ENCODE data around the gene SPRED3.
A peak's percentile ranks its signal among the peaks of the same experiment; 100 is the strongest.
"Not testable (repeated sequence)": the region's sequence is repeated elsewhere in the genome, so short reads cannot be mapped to it uniquely, and the experiment has no call there.

Gene SPRED3

GRCh38 chr19:38411041-38411712 lies 22.7 kb downstream of the SPRED3 start:
- no peak for DNase-seq
- in situ Hi-C loops (cut with HindIII; ENCODE audit: low pct_ligation_motif_present, low pct_unique_long_range_greater_than_20kb, low sequenced_read_pairs): no loop called here

DNA sequence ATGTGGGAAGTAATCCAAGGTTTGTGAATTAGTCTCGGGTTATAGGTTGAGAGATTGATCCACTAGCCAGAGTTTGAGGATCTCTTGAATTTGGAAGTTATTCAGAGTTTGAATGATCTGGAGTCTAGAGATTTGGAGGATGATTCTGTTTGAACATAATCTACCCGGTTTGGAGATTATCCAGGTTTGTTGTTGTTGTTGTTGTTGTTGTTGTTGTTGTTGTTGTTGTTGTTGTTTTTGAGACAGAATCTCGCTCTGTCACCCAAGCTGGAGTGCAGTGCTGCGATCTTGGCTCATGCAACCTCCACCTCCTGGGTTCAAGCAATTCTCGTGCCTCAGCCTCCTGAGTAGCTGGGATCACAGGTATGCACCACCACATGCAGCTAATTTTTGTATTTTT lies 23.4 kb downstream of the SPRED3 start:
- in situ Hi-C loops (cut with HindIII; ENCODE audit: low pct_ligation_motif_present, low pct_unique_long_range_greater_than_20kb, low sequenced_read_pairs); DNase-seq: not testable (repeated sequence)

- in situ Hi-C loops (cut with HindIII; ENCODE audit: low pct_ligation_motif_present, low pct_unique_long_range_greater_than_20kb, low sequenced_read_pairs): no loop called here
- DNase-seq: no peak
Measured at GRCh38 chr19:38412491-38412890, 24.0 kb downstream of the SPRED3 start.

DNA sequence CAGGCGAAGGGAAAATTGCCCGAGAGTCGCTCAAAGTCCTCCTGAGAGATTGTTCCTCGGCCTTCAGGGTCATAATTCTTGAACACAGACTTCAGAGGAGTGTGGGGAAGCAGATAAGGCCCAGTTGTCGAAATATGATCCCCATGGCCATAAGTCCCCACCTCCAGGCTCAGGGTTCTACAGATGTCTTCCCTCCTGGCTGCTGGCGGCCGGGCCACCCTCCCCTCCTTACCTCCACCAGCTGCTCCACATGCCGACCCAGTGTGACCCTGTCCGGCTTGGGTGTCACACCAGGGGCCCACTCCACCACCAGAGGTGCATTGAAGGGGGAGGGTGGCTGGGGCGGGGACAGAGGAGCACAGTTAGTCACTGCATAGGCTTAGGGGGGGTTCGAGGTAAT lies 24.5 kb downstream of the SPRED3 start:
- no peak for DNase-seq
- in situ Hi-C loops (cut with HindIII; ENCODE audit: low pct_ligation_motif_present, low pct_unique_long_range_greater_than_20kb, low sequenced_read_pairs): no loop called here

DNA sequence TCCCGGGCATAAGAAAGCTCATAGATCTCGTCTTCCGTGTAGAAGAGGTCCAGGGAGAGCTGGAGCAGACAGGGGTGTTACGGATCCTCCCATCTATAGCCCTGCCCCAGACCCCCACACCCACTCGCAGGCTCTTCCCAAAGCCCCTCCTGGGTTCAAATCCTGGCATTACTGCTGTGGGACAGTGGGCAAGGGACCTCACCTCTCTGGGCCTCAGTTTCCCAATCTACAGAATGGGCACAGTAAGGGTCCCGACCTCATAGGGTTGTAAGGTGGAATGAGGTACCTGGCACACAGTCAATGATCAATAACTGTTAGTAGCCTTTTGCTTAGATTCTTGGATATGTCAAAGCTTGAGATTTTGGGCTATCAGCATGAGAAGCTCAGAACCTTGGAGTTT lies 24.9 kb downstream of the SPRED3 start:
- DNase-seq: no peak
- in situ Hi-C loops (cut with HindIII; ENCODE audit: low pct_ligation_motif_present, low pct_unique_long_range_greater_than_20kb, low sequenced_read_pairs): no loop called here

- no peak for DNase-seq
- in situ Hi-C loops (cut with HindIII; ENCODE audit: low pct_ligation_motif_present, low pct_unique_long_range_greater_than_20kb, low sequenced_read_pairs): no loop called here
Measured at GRCh38 chr19:38417146-38417543, 28.6 kb downstream of the SPRED3 start.

- peak; percentile 28 for DNase-seq
- in situ Hi-C loops (cut with HindIII; ENCODE audit: low pct_ligation_motif_present, low pct_unique_long_range_greater_than_20kb, low sequenced_read_pairs): no loop called here
Measured at GRCh38 chr19:38417544-38418506, 29.3 kb downstream of the SPRED3 start.

GRCh38 chr19:38420935-38421334 lies 32.4 kb downstream of the SPRED3 start:
- in situ Hi-C loops (cut with HindIII; ENCODE audit: low pct_ligation_motif_present, low pct_unique_long_range_greater_than_20kb, low sequenced_read_pairs): no loop called here
- no peak for DNase-seq

DNA sequence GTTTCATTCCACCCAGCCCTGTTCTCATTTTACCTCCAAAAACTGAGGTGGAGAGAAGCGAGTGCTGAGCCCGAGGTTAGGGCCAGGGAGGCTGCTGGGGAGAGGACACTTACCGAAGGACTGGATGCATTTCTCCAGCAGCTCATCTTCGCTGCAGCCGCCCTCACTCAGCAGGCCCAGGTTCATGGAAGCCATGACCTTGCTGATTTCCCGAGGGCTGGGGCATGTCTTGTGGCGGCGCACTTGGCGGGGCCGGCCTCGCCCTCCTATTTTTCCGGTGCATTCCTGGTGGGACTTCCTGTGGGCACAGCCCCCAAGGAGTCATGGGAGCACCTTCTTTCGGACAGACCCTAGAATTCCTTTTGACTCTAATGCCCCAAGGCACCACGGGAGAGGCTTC lies 33.4 kb downstream of the SPRED3 start:
- in situ Hi-C loops (cut with HindIII; ENCODE audit: low pct_ligation_motif_present, low pct_unique_long_range_greater_than_20kb, low sequenced_read_pairs): no loop called here
- DNase-seq: no peak

DNA sequence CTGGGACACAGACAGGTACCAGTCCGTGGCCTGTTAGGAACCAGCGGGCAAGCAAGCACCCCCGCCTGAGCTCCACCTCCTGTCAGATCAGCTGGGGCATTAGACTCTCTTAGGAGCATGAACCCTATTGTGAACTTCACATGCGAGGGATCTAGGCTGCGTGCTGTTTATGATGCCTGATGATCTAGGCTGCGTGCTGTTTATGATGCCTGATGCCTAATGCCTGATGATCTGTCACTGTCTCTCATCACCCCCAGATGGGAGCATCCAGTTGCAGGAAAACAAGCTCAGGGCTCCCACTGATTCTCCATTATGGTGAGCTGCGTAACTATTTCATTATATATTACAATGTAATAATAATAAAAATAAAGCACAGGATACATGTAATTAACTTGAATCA lies 33.9 kb downstream of the SPRED3 start:
- in situ Hi-C loops (cut with HindIII; ENCODE audit: low pct_ligation_motif_present, low pct_unique_long_range_greater_than_20kb, low sequenced_read_pairs): no loop called here
- DNase-seq: no peak

- in situ Hi-C loops (cut with HindIII; ENCODE audit: low pct_ligation_motif_present, low pct_unique_long_range_greater_than_20kb, low sequenced_read_pairs): no loop called here
- no peak for DNase-seq
Measured at GRCh38 chr19:38424272-38424671, 35.8 kb downstream of the SPRED3 start.

GRCh38 chr19:38425222-38425809 lies 36.8 kb downstream of the SPRED3 start:
- no peak for DNase-seq
- in situ Hi-C loops (cut with HindIII; ENCODE audit: low pct_ligation_motif_present, low pct_unique_long_range_greater_than_20kb, low sequenced_read_pairs): no loop called here

DNA sequence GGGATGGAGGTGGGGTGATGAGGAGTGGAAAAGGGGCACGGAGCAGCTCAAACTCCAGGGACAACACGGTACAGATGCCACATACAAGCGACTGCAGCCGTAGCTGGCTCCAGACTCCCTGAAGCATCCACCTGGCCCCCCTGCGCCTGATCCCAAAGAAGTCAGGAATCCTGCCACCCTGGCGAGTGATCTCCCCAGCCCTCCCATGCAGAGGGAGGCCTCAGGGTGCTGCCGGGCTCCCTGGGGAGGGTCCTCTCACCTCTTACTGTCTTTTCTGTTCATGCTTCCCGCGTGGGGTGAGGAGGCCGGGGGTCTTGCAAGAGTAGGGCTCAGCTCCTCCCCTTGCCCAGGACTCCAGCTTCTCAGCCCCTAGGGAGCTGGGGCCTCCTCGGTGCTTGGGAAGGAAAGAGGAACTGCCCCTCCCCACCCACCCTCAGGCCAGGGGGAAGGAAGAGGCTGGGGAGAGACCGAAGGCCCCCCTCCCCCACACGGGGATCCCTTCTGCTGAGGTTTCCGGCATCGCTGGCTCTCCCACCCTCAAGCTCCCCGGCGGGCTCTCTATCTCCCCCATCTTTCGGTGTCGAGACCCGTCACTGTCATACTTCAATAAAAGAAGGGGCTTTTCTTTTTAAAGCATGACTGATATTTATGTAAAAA lies 37.4 kb downstream of the SPRED3 start, which contains the start of gene RASGRP4:
Gene RASGRP4 (minus strand): TSS at position 410 of the 657 bp plus-strand sequence. CDS start 128 bp downstream, at position 282.
- no peak for DNase-seq

DNA sequence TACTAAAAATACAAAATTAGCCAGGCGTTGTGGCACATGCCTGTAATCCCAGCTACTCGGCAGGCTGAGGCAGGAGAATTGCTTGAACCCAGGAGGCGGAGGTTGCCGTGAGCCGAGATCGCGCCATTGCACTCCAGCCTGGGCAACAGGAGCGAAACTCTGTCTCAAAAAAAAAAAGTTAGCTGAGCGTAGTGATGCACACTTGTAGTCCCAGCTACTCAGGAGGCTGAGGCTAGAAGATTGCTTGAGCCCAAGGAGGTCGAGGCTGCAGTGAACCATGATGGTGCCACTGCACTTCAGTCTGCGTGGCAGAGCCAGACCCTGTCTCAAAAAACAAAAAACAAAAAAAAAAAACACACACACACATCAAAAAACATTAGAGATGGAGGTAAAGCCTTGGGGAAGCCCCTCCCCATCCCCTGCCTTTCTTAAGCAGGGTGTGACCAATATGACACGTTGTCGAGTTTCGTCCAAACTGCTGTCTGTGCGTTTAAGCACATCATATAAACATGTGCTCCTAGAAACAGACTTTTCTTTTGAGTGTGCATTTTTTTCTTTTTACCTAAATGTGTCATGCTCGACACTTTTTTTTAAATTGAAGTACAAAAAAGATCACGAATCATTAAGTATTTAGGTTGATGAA lies 38.7 kb downstream of the SPRED3 start:
- DNase-seq; in situ Hi-C loops (cut with HindIII; ENCODE audit: low pct_ligation_motif_present, low pct_unique_long_range_greater_than_20kb, low sequenced_read_pairs): not testable (repeated sequence)

More for the DNA sequence above, 37.4 kb downstream of the SPRED3 start, which contains the start of gene RASGRP4:
- in situ Hi-C loops (cut with HindIII; ENCODE audit: low pct_ligation_motif_present, low pct_unique_long_range_greater_than_20kb, low sequenced_read_pairs): no loop called here

GRCh38 chr19:38429055-38429810 lies 40.7 kb downstream of the SPRED3 start:
- in situ Hi-C loops (cut with HindIII; ENCODE audit: low pct_ligation_motif_present, low pct_unique_long_range_greater_than_20kb, low sequenced_read_pairs): no loop called here
- DNase-seq: no peak

- in situ Hi-C loops (cut with HindIII; ENCODE audit: low pct_ligation_motif_present, low pct_unique_long_range_greater_than_20kb, low sequenced_read_pairs): no loop called here
- DNase-seq: no peak
Measured at GRCh38 chr19:38429811-38430156, 41.3 kb downstream of the SPRED3 start.

DNA sequence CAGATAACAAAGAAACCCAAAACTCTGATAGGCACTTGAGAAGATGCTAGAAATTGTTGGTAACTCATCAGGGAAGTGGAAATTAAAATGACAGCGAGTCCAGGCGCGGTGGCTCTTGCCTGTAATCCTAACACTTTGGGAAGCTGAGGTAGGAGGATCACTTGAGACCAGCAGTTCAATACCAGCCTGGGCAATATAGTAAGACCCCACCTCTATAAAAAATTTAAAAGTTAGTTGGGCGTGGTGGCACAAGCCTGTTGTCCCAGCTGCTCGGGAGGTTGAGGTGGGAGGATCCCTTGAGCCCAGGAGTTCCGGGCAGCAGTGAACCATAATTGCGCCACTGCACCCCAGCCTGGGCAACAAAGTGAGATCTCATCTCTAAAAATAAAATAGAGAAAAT lies 42.4 kb downstream of the SPRED3 start:
- no peak for DNase-seq
- in situ Hi-C loops (cut with HindIII; ENCODE audit: low pct_ligation_motif_present, low pct_unique_long_range_greater_than_20kb, low sequenced_read_pairs): no loop called here

DNA sequence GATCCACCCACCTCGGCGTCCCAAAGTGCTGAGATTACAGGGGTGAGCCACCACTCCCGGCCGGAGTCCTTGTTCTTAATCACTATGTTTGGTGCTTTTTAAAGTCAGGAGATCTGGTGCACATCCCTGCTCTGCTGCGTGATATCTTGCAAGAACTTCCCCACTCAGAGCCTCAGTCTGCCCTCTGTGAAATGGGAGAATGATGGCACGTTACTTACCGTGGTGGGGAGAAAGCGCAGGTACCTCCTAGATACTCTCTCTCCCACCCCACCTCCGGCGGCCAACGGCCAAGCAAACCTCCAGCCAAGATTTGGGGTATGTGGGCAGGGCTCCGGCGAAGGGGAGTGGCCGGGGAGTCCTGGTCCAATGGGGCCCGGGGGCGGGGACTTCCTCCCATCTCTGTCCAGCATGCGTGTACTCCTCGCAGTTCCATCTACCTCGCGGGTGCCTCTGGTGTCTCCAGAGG lies 44.8 kb downstream of the SPRED3 start, which contains the start of gene RYR1:
Gene RYR1 (plus strand): TSS at position 424 of the 466 bp plus-strand sequence. CDS start 139 bp downstream, outside the sequence.
- in situ Hi-C loops (cut with HindIII; ENCODE audit: low pct_ligation_motif_present, low pct_unique_long_range_greater_than_20kb, low sequenced_read_pairs): no loop called here
- DNase-seq: peak; percentile 11
